ENCODE data around the gene MRTFA.
"Not testable (repeated sequence)": the region's sequence is repeated elsewhere in the genome, so short reads cannot be mapped to it uniquely, and the experiment has no call there.

MRTFA gene

DNA sequence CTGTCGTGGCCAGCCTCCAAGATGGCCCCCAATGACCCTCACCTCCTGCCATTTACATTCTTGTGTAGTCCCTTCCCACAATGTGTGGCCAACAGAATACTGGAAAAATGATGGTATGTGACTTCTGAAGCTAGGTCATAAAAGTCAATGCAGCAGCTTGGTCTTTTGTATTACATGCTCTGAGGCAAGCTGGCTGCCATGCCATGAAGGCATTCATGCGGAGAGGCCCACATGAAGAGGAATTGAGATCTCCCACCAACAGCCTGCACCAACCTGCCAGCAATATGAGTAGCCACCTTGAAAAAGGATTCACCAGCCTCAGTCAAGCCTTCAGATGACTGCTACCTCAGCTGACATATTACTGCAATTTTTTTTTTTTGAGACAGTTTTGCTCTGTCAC, 4.6 kb downstream of the MRTFA start:
- no peak overlapping the region for H3K27ac ChIP-seq
- H2AFZ ChIP-seq = no peak overlapping the region
- no peaks in the 10 kb centered on the region for H3K27me3 ChIP-seq (ENCODE audit: control insufficient read depth, insufficient read depth, low read length)
- no peak overlapping the region for H3K4me3 ChIP-seq (ENCODE audit: low read depth, low read length)
- no peak overlapping the region for H3K4me2 ChIP-seq (ENCODE audit: low read length)
- H3K4me1 ChIP-seq = peaks cover 4% of the 10 kb centered on the region
- TF ChIP-seq CTCF (IDR thresholded peaks at IDR 0.05) = no peak
- no peak overlapping the region for H3K9ac ChIP-seq
- H3K9me3 ChIP-seq (ENCODE audit: control insufficient read depth, low read length) = no peaks in the 10 kb centered on the region
- peaks cover 29% of the 10 kb centered on the region for H3K79me2 ChIP-seq
- H3K36me3 ChIP-seq (ENCODE audit: control insufficient read depth, insufficient read depth, low read length) = no peaks in the 10 kb centered on the region

- H3K4me2 ChIP-seq (ENCODE audit: low read length) = no peak overlapping the region
- no peaks in the 10 kb centered on the region for H3K36me3 ChIP-seq (ENCODE audit: control insufficient read depth, insufficient read depth, low read length)
- no peaks in the 10 kb centered on the region for H3K27me3 ChIP-seq (ENCODE audit: control insufficient read depth, insufficient read depth, low read length)
- peaks cover 20% of the 10 kb centered on the region for H3K79me2 ChIP-seq
- no peak overlapping the region for H3K9ac ChIP-seq
- no peak overlapping the region for H3K27ac ChIP-seq
- no peaks in the 10 kb centered on the region for H3K4me1 ChIP-seq
- no peak overlapping the region for H3K4me3 ChIP-seq (ENCODE audit: low read depth, low read length)
- no peak for TF ChIP-seq CTCF (IDR thresholded peaks at IDR 0.05)
- H2AFZ ChIP-seq = no peak overlapping the region
- H3K9me3 ChIP-seq (ENCODE audit: control insufficient read depth, low read length) = no peaks in the 10 kb centered on the region
These were observed 8.0 kb downstream of the MRTFA start for GRCh38 chr22:40628354-40629042.

GRCh38 chr22:40627612-40628011, 8.9 kb downstream of the MRTFA start:
- Histone ChIP-seq H3K27ac (no peak overlapping the region), H3K4me1 (no peaks in the 10 kb centered on the region), H3K79me2 (peaks cover 17% of the 10 kb centered on the region), H3K4me2 (ENCODE audit: low read length) (no peak overlapping the region), H3K4me3 (ENCODE audit: low read depth, low read length) (no peak overlapping the region), H3K9me3 (ENCODE audit: control insufficient read depth, low read length) (no peaks in the 10 kb centered on the region), H3K9ac (no peak overlapping the region), H3K27me3 (ENCODE audit: control insufficient read depth, insufficient read depth, low read length) (no peaks in the 10 kb centered on the region), H3K36me3 (ENCODE audit: control insufficient read depth, insufficient read depth, low read length) (no peaks in the 10 kb centered on the region), H2AFZ (no peak overlapping the region)
- TF ChIP-seq CTCF (IDR thresholded peaks at IDR 0.05) = no peak

GRCh38 chr22:40626851-40627250, 9.7 kb downstream of the MRTFA start:
- Histone ChIP-seq H3K4me3 (ENCODE audit: low read depth, low read length) (no peak overlapping the region), H3K9me3 (ENCODE audit: control insufficient read depth, low read length) (no peaks in the 10 kb centered on the region), H3K36me3 (ENCODE audit: control insufficient read depth, insufficient read depth, low read length) (no peaks in the 10 kb centered on the region), H3K4me1 (no peaks in the 10 kb centered on the region), H3K79me2 (peaks cover 13% of the 10 kb centered on the region), H3K9ac (no peak overlapping the region), H3K4me2 (ENCODE audit: low read length) (no peak overlapping the region), H3K27me3 (ENCODE audit: control insufficient read depth, insufficient read depth, low read length) (no peaks in the 10 kb centered on the region), H3K27ac (no peak overlapping the region), H2AFZ (no peak overlapping the region)
- no peak for TF ChIP-seq CTCF (IDR thresholded peaks at IDR 0.05)

DNA sequence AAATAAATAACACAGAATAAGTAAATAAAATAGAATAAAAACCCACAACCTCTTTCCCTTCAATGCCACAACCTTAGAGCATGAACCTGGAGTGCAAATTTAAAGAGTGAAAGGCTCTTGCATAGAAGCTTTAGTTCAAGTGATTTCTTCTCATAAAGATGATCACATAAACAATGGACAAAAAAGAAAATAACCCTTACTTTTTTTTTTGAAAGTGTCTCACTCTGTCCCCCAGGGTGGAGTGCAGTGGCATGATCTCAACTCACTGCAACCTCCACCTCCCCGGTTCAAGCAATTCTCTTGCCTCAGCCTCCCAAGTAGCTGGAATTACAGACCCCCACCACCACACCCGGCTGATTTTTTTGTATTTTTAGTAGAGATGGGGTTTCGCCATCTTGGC, 10.7 kb downstream of the MRTFA start:
- H2AFZ ChIP-seq; H3K36me3 ChIP-seq (ENCODE audit: control insufficient read depth, insufficient read depth, low read length); H3K27ac ChIP-seq; H3K27me3 ChIP-seq (ENCODE audit: control insufficient read depth, insufficient read depth, low read length); H3K9ac ChIP-seq; H3K9me3 ChIP-seq (ENCODE audit: control insufficient read depth, low read length); H3K4me2 ChIP-seq (ENCODE audit: low read length); H3K4me1 ChIP-seq; H3K4me3 ChIP-seq (ENCODE audit: low read depth, low read length): not testable (repeated sequence)
- peaks cover 18% of the 10 kb centered on the region for H3K79me2 ChIP-seq

DNA sequence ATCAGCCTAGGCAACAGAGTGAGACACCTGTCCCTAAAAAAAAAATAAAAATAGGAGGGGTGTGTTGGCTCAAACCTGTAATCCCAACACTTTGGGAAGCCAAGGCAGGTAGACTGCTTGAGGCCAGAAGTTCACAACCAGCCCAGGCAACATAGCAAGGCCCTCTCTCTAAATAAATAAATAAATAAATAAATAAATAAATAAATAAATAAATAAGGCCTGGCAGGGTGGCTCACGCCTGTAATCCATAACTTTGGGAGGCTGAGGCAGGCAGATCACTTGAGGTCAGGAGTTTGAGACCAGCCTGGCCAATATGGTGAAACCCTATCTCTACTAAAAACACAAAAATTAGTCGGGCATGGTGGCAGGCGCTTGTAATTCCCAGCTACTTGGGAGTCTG, 11.2 kb downstream of the MRTFA start:
- H3K4me3 ChIP-seq (ENCODE audit: low read depth, low read length); H3K27ac ChIP-seq; H3K36me3 ChIP-seq (ENCODE audit: control insufficient read depth, insufficient read depth, low read length); H3K4me1 ChIP-seq; H3K9me3 ChIP-seq (ENCODE audit: control insufficient read depth, low read length); H3K9ac ChIP-seq; H2AFZ ChIP-seq; H3K27me3 ChIP-seq (ENCODE audit: control insufficient read depth, insufficient read depth, low read length); H3K4me2 ChIP-seq (ENCODE audit: low read length): not testable (repeated sequence)
- peaks cover 20% of the 10 kb centered on the region for H3K79me2 ChIP-seq

Data from parathyroid adenoma (tissue), 2 donors.